Measurements from ENCODE around the gene TMEM125.

Gene TMEM125

GRCh38 chr1:43253876-43254275 lies 15.9 kb upstream of the TMEM125 start:
- no peak for TF ChIP-seq CTCF (IDR thresholded peaks at IDR 0.05; ENCODE audit: low read length, missing control alignments)
- no peak overlapping the region for H3K4me3 ChIP-seq (replicated peaks; ENCODE audit: low read depth, low read length)
- DNase-seq (ENCODE audit: low read depth), result no peak

- no peak overlapping the region for H3K4me3 ChIP-seq (replicated peaks; ENCODE audit: low read depth, low read length)
- DNase-seq (ENCODE audit: low read depth), result no peak
- TF ChIP-seq CTCF (IDR thresholded peaks at IDR 0.05; ENCODE audit: low read length, missing control alignments), result no peak
Observed at GRCh38 chr1:43255438-43256210, 14.2 kb upstream of the TMEM125 start.

- no peak for TF ChIP-seq CTCF (IDR thresholded peaks at IDR 0.05; ENCODE audit: low read length, missing control alignments)
Observed at GRCh38 chr1:43256675-43257570, 12.9 kb upstream of the TMEM125 start.

GRCh38 chr1:43258370-43258769 lies 11.4 kb upstream of the TMEM125 start:
- no peak overlapping the region for H3K4me3 ChIP-seq (replicated peaks; ENCODE audit: low read depth, low read length)
- no peak for DNase-seq (ENCODE audit: low read depth)
- no peak for TF ChIP-seq CTCF (IDR thresholded peaks at IDR 0.05; ENCODE audit: low read length, missing control alignments)

More at GRCh38 chr1:43256675-43257570, 12.9 kb upstream of the TMEM125 start:
- no peak overlapping the region for H3K4me3 ChIP-seq (replicated peaks; ENCODE audit: low read depth, low read length)
- no peak for DNase-seq (ENCODE audit: low read depth)

- no peak for TF ChIP-seq CTCF (IDR thresholded peaks at IDR 0.05; ENCODE audit: low read length, missing control alignments)
- DNase-seq (ENCODE audit: low read depth), result no peak
- no peak overlapping the region for H3K4me3 ChIP-seq (replicated peaks; ENCODE audit: low read depth, low read length)
Observed at GRCh38 chr1:43265431-43265830, 4.4 kb upstream of the TMEM125 start.

GRCh38 chr1:43266881-43267280 lies 2.9 kb upstream of the TMEM125 start:
- TF ChIP-seq CTCF (IDR thresholded peaks at IDR 0.05; ENCODE audit: low read length, missing control alignments), result no peak
- no peak for DNase-seq (ENCODE audit: low read depth)

More at GRCh38 chr1:43266881-43267280, 2.9 kb upstream of the TMEM125 start:
- H3K4me3 ChIP-seq (replicated peaks; ENCODE audit: low read depth, low read length), result no peak overlapping the region

All from fibroblast of pulmonary artery (primary cell).